HepG2 (cell line): ENCODE measurements around the gene ACAP1. TPM values are rescaled to one million over a fixed set of nuclear protein-coding genes. Genes with fewer than 3 reads are reported as not detected.

Experiments
- ELK4 ChIP-seq: sonication (generic); formaldehyde crosslinking; IDR thresholded peaks from 2 replicates; pipeline ENCODE4 v1.9.0; 2021; ENCODE audit warnings: missing genetic modification reagents, borderline replicate concordance
- GPBP1L1 ChIP-seq: sonication (generic); formaldehyde crosslinking; IDR thresholded peaks from 2 replicates; pipeline ENCODE4 v1.5.0; 2020; ENCODE audit warnings: mild to moderate bottlenecking, missing genetic modification reagents
- HNF4A ChIP-seq: sonication (generic); formaldehyde crosslinking; IDR thresholded peaks from 2 replicates; pipeline ENCODE4 v1.4.0; 2020; ENCODE audit warnings: missing genetic modification reagents
- HNF4G ChIP-seq, 2 experiments: sonication (generic) in 1 of 2; formaldehyde crosslinking in 1 of 2; IDR thresholded peaks; 2 replicates each; pipeline versions ENCODE4 v1.4.0 to v1.6.1; 2011 to 2020; ENCODE audit warnings: borderline replicate concordance in 2 of 2, low read depth in 2 of 2, mild to moderate bottlenecking in 2 of 2, low read length in 1 of 2, missing genetic modification reagents in 1 of 2, moderate library complexity in 1 of 2
- MAFG ChIP-seq: sonication (generic); formaldehyde crosslinking; IDR thresholded peaks from 2 replicates; pipeline ENCODE4 v1.5.1; 2020; ENCODE audit warnings: mild to moderate bottlenecking, missing genetic modification reagents
- PHB2 ChIP-seq: fragments of 450-650 bp; IDR thresholded peaks from 2 replicates; pipeline ENCODE4 v1.6.1; 2018; ENCODE audit not compliant: partially characterized antibody
- PLRG1 ChIP-seq: fragments of 450-650 bp; conservative IDR thresholded peaks from 2 replicates; pipeline ENCODE4 v1.6.1; 2016
- POLR2A ChIP-seq, 2 experiments: IDR thresholded peaks; 2 replicates each; pipeline ENCODE4 v1.6.1; 2011; ENCODE audit warnings: low read depth in 2 of 2, low read length in 2 of 2, mild to moderate bottlenecking in 1 of 2, moderate library complexity in 1 of 2; ENCODE audit not compliant: insufficient read depth in 1 of 2
- POLR2G ChIP-seq: fragments of 200-400 bp; formaldehyde crosslinking; IDR thresholded peaks from 2 replicates; pipeline ENCODE4 v1.6.1; 2018; ENCODE audit warnings: mild to moderate bottlenecking, low read depth, low read length, moderate library complexity
- RBM22 ChIP-seq: fragments of 200-400 bp; formaldehyde crosslinking; optimal IDR thresholded peaks from 2 replicates; pipeline ENCODE3; 2017; ENCODE audit warnings: mild to moderate bottlenecking, low read length, moderate library complexity
- STAT6 ChIP-seq: sonication (generic); formaldehyde crosslinking; IDR thresholded peaks from 2 replicates; pipeline ENCODE4 v1.4.0; 2020; ENCODE audit warnings: missing genetic modification reagents, mild to moderate bottlenecking, borderline replicate concordance
- TEAD2 ChIP-seq: sonication (generic); formaldehyde crosslinking; IDR thresholded peaks from 2 replicates; pipeline ENCODE4 v1.9.0; 2021; ENCODE audit warnings: missing genetic modification reagents
- THAP9 ChIP-seq: sonication (generic); formaldehyde crosslinking; IDR thresholded peaks from 2 replicates; pipeline ENCODE4; 2020; ENCODE audit warnings: missing genetic modification reagents, mild to moderate bottlenecking, borderline replicate concordance
- TOPORS ChIP-seq: sonication (generic); formaldehyde crosslinking; IDR thresholded peaks from 2 replicates; pipeline ENCODE4 v1.8.0; 2023; ENCODE audit warnings: mild to moderate bottlenecking, missing genetic modification reagents
- ZFX ChIP-seq: sonication (generic); formaldehyde crosslinking; IDR thresholded peaks from 2 replicates; pipeline ENCODE4 v1.4.0; 2020; ENCODE audit warnings: mild to moderate bottlenecking, low read depth, missing genetic modification reagents, moderate library complexity
- ZNF10 ChIP-seq: sonication (generic); formaldehyde crosslinking; IDR thresholded peaks from 2 replicates; pipeline ENCODE4 v1.4.0; 2020; ENCODE audit warnings: mild to moderate bottlenecking, low read depth, missing genetic modification reagents, borderline replicate concordance
- ZNF124 ChIP-seq: sonication (generic); formaldehyde crosslinking; IDR thresholded peaks from 2 replicates; pipeline ENCODE4 v1.4.0; 2020; ENCODE audit warnings: missing genetic modification reagents
- ZNF180 ChIP-seq: sonication (generic); formaldehyde crosslinking; IDR thresholded peaks from 2 replicates; pipeline ENCODE4 v1.4.0; 2020; ENCODE audit warnings: low read depth, missing genetic modification reagents, borderline replicate concordance
- ZNF205 ChIP-seq: IDR thresholded peaks from 2 replicates; pipeline ENCODE4 v1.6.1; 2018; ENCODE audit warnings: missing biosample characterization, missing genetic modification reagents
- ZNF263 ChIP-seq: sonication (generic); formaldehyde crosslinking; IDR thresholded peaks from 2 replicates; pipeline ENCODE4 v1.4.0; 2020; ENCODE audit warnings: missing genetic modification reagents
- ZNF3 ChIP-seq: IDR thresholded peaks from 2 replicates; pipeline ENCODE4 v1.7.0; 2017; ENCODE audit warnings: inconsistent platforms
- ZNF572 ChIP-seq: sonication (generic); formaldehyde crosslinking; IDR thresholded peaks from 2 replicates; pipeline ENCODE4 v1.5.1; 2020; ENCODE audit warnings: mild to moderate bottlenecking, missing genetic modification reagents
- ZSCAN31 ChIP-seq: sonication (generic); formaldehyde crosslinking; IDR thresholded peaks from 2 replicates; pipeline ENCODE4 v1.5.0; 2020; ENCODE audit warnings: low read depth, mild to moderate bottlenecking, missing genetic modification reagents
- polyA plus RNA-seq, 8 experiments: library from polyadenylated mRNA; depleted of rRNA in 3 of 8; stranded (reverse) in 7 of 8; unstranded in 1 of 8; fragments of >200 nt; fragmentation: Illumina TruSeq in 4 of 8; extraction: Trizol in 4 of 8; gene quantifications; 2 replicates each; pipeline versions ENCODE4 v1.2.1 to v1.2.3, GENCODE V29; 2011 to 2016; ENCODE audit warnings: low read depth in 4 of 8, missing spikeins in 1 of 8, mixed read lengths in 1 of 8; ENCODE audit not compliant: insufficient read depth in 1 of 8
- total RNA-seq, 5 experiments: library from RNA; depleted of rRNA; stranded (reverse); fragments of >200 nt; fragmentation: Illumina TruSeq; extraction: Trizol; gene quantifications; 2 replicates each; pipeline ENCODE4 v1.2.3, GENCODE V29; 2016; ENCODE audit warnings: low read depth in 1 of 5

Gene ACAP1
- total and polyA plus RNA-seq, 2 of the 13 experiments (the other 11 are each of a cell fraction or from before 2014, with no cell fraction given) = 1.3 to 2.5 TPM

GRCh38 chr17:7313088-7313889, 23.0 kb upstream of the ACAP1 start (continued):
- TF ChIP-seq STAT6 (CRISPR knock-in tag) (no peak), ZNF205 (CRISPR knock-in tag) (no peak), THAP9 (CRISPR knock-in tag) (no peak), HNF4A (CRISPR knock-in tag) (no peak), HNF4G (IDR thresholded peaks at IDR 0.05; ENCODE audit: borderline replicate concordance, low read depth, low read length) (no peak), HNF4G (CRISPR knock-in tag; IDR thresholded peaks at IDR 0.05; ENCODE audit: borderline replicate concordance, low read depth) (no peak), ZNF3 (CRISPR knock-in tag) (no peak), ZFX (no peak), RBM22 (peak; percentile 80), PLRG1 (no peak), ZSCAN31 (CRISPR knock-in tag) (no peak), ELK4 (CRISPR knock-in tag) (no peak), ZNF180 (CRISPR knock-in tag) (no peak), TOPORS (CRISPR knock-in tag) (no peak), ZNF124 (CRISPR knock-in tag) (no peak), MAFG (CRISPR knock-in tag) (no peak), GPBP1L1 (no peak), PHB2 (no peak), ZNF572 (CRISPR knock-in tag) (no peak), ZNF10 (CRISPR knock-in tag) (no peak), ZNF263 (no peak), POLR2G (peak; percentile 38), POLR2A (IDR thresholded peaks at IDR 0.05; ENCODE audit: insufficient read depth in 1 of 2, low read depth in 2 of 2, low read length in 2 of 2) (peak; percentile 51 to 70; a peak in 3 of 4 replicates), TEAD2 (CRISPR knock-in tag) (no peak)
